ENCODE results near the gene CAMK1D. TPM values are rescaled to one million over a fixed set of nuclear protein-coding genes. Genes with fewer than 3 reads are reported as not detected.

CAMK1D gene
- total RNA-seq, 3 donors from 2014 or later (not counting 1 experiment from before 2014, with no cell fraction given) = 44.2 to 56.4 (median 49.7) TPM

DNA sequence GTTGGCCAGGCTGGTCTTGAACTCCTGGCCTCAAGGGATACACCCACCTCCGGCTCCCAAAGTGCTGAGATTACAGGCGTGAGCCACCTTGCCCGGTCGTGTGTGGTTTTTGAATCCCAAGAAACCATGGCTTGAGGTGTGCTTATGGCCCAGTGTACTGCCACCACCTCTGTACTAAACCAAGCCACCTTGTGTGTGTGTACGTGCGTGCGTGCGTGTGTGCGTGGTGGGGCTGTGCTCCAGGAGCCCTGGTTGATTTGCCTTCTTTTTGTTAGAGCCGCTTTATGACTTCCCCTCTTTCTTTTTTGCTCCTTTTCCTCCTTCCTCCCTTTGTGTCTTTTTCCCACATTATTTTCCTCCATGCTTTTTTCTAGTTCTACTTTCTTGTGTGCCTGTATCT, 121.4 kb downstream of the CAMK1D start:
- Mint-ChIP-seq H3K27me3 (ENCODE audit: low read depth in 2 of 2) (no peaks in the 10 kb centered on the region), H3K4me1 (peaks cover 31 to 48% of the 10 kb centered on the region in 2 donors), H3K27ac (no peak overlapping the region)

DNA sequence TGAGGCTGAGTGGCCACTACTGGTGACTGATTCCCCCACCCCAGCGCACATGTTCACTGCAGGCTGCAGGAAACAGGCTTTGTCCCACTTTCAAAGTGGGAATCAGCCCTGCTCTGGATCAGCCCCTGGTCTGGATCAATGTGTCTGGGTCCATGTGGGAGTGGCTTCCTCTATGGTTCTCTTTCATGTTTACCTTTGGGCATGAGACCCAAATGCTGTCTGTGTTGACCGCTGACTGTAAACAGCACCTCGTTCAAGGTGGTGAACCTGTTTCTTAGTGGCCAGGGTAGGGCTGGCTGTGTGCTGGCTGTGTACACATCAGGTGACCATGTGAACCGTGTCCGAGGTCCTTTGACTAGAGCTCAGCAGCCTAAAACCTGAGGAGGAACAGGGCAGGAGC, 121.8 kb downstream of the CAMK1D start:
- no peak overlapping the region for H3K4me3 Mint-ChIP-seq
- no peaks in the 10 kb centered on the region for H3K27me3 Mint-ChIP-seq (ENCODE audit: low read depth in 2 of 2)
- no peaks in the 10 kb centered on the region for H3K9me3 Mint-ChIP-seq
- H3K36me3 ChIP-seq (ENCODE audit: control insufficient read depth, insufficient read depth, low read length) = no peaks in the 10 kb centered on the region
- no peaks in the 10 kb centered on the region for H3K9me3 ChIP-seq (ENCODE audit: control insufficient read depth, insufficient read depth, low read length)
- H3K4me1 Mint-ChIP-seq = peaks cover 31 to 45% of the 10 kb centered on the region in 2 donors
- H3K4me1 ChIP-seq (ENCODE audit: control insufficient read depth, insufficient read depth, low read length) = no peaks in the 10 kb centered on the region
- WGBS (ENCODE audit: insufficient coverage) = 82% methylated on average over 5 of the region's 5 CpGs
- ATAC-seq = no peak
- intact Hi-C loops (cut with micrococcal nuclease) = no loop called here
- no peak overlapping the region for H3K4me3 ChIP-seq (ENCODE audit: low read length)
- no peak for DNase-seq
- H3K27ac ChIP-seq (ENCODE audit: low read length) = no peak overlapping the region
- no peaks in the 10 kb centered on the region for H3K27me3 ChIP-seq (ENCODE audit: control insufficient read depth, insufficient read depth, low read length)
- no peak overlapping the region for H3K27ac Mint-ChIP-seq
- H3K36me3 Mint-ChIP-seq = no peaks in the 10 kb centered on the region
- TF ChIP-seq, protein P1, sequence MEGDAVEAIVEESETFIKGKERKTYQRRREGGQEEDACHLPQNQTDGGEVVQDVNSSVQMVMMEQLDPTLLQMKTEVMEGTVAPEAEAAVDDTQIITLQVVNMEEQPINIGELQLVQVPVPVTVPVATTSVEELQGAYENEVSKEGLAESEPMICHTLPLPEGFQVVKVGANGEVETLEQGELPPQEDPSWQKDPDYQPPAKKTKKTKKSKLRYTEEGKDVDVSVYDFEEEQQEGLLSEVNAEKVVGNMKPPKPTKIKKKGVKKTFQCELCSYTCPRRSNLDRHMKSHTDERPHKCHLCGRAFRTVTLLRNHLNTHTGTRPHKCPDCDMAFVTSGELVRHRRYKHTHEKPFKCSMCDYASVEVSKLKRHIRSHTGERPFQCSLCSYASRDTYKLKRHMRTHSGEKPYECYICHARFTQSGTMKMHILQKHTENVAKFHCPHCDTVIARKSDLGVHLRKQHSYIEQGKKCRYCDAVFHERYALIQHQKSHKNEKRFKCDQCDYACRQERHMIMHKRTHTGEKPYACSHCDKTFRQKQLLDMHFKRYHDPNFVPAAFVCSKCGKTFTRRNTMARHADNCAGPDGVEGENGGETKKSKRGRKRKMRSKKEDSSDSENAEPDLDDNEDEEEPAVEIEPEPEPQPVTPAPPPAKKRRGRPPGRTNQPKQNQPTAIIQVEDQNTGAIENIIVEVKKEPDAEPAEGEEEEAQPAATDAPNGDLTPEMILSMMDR (IDR thresholded peaks at IDR 0.05) = no peak

More for the DNA sequence above, 121.4 kb downstream of the CAMK1D start:
- H3K4me1 ChIP-seq (ENCODE audit: control insufficient read depth, insufficient read depth, low read length) = no peaks in the 10 kb centered on the region
- 97% methylated on average over 10 of the region's 10 CpGs for WGBS (ENCODE audit: insufficient coverage)
- intact Hi-C loops (cut with micrococcal nuclease) = no loop called here
- no peak overlapping the region for H3K4me3 Mint-ChIP-seq
- H3K27ac ChIP-seq (ENCODE audit: low read length) = no peak overlapping the region
- TF ChIP-seq, protein P1 (IDR thresholded peaks at IDR 0.05) = no peak
- H3K36me3 Mint-ChIP-seq = no peaks in the 10 kb centered on the region
- no peak for ATAC-seq
- H3K27me3 ChIP-seq (ENCODE audit: control insufficient read depth, insufficient read depth, low read length) = no peaks in the 10 kb centered on the region
- H3K9me3 Mint-ChIP-seq = no peaks in the 10 kb centered on the region
- no peaks in the 10 kb centered on the region for H3K36me3 ChIP-seq (ENCODE audit: control insufficient read depth, insufficient read depth, low read length)
- no peak for DNase-seq
- H3K4me3 ChIP-seq (ENCODE audit: low read length) = no peak overlapping the region
- no peaks in the 10 kb centered on the region for H3K9me3 ChIP-seq (ENCODE audit: control insufficient read depth, insufficient read depth, low read length)

DNA sequence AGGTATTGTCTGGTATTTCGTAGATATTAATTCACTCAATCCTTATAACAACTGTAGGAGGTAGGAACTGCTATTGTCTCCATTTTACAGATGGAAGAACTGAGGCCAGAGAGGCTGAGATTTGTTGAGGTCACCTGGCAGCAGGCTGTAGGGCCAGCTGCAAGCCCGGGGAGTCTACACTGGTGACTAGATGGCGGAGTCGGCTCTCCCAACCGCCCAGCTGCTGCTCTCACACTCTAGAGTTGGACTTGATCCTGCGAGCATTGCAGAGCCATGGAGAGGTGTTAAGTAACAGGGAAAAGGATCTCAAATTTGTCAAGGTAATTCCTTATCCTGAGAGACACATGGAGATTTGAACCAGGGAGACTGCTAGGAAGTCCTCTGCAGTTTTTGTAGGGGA, 124.1 kb downstream of the CAMK1D start:
- Mint-ChIP-seq H3K4me3 (no peak overlapping the region), H3K27me3 (ENCODE audit: low read depth in 2 of 2) (no peaks in the 10 kb centered on the region), H3K27ac (no peak overlapping the region), H3K9me3 (no peaks in the 10 kb centered on the region), H3K36me3 (no peaks in the 10 kb centered on the region), H3K4me1 (peaks cover 27 to 49% of the 10 kb centered on the region in 2 donors)
- Histone ChIP-seq H3K4me1 (ENCODE audit: control insufficient read depth, insufficient read depth, low read length) (no peaks in the 10 kb centered on the region), H3K36me3 (ENCODE audit: control insufficient read depth, insufficient read depth, low read length) (no peaks in the 10 kb centered on the region), H3K9me3 (ENCODE audit: control insufficient read depth, insufficient read depth, low read length) (no peaks in the 10 kb centered on the region), H3K27me3 (ENCODE audit: control insufficient read depth, insufficient read depth, low read length) (no peaks in the 10 kb centered on the region), H3K4me3 (ENCODE audit: low read length) (no peak overlapping the region), H3K27ac (ENCODE audit: low read length) (no peak overlapping the region)
- WGBS (ENCODE audit: insufficient coverage) = 95% methylated on average over 5 of the region's 6 CpGs
- TF ChIP-seq, protein P1 (IDR thresholded peaks at IDR 0.05) = no peak
- intact Hi-C loops (cut with micrococcal nuclease) = no loop called here
- ATAC-seq (no peak), DNase-seq (no peak)

DNA sequence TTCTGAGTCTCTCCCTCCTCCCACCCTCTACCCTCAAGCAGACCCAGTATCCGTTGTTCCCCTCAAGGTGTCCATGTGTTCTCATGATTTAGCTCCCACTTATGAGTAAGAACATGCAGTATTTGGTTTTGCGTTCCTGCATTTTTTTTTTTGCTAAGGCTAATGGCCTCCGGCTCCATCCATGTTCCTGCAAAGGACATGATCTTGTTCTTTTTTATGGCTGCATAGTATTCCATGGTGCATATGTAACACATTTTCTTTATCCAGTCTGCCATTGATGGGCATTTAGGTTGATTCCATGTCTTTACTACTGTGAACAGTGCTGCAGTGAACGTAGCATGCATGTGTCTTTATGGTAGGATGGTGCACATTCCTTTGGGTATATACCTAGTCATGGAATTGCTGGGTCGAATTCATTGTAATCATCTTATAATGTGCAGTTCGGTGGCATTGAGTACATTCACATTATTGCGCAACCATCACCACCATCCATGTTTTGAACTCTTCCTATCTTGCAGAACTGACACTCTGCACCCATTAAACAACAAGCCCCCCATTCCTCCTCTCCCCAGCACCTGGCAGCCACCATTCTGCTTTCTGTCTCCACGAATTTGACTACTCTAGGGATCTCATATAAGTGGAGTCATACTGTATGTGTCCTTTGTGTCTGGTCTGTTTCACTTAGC, 125.5 kb downstream of the CAMK1D start:
- intact Hi-C loops (cut with micrococcal nuclease) = no loop called here
- H3K27me3 ChIP-seq (ENCODE audit: control insufficient read depth, insufficient read depth, low read length) = no peaks in the 10 kb centered on the region
- WGBS (ENCODE audit: insufficient coverage) = 96% methylated on average over 8 of the region's 8 CpGs
- TF ChIP-seq, protein P1 (IDR thresholded peaks at IDR 0.05) = no peak
- ATAC-seq (no peak), DNase-seq (no peak)
- H3K27ac ChIP-seq (ENCODE audit: low read length) = no peak overlapping the region
- H3K9me3 Mint-ChIP-seq = no peaks in the 10 kb centered on the region
- no peak overlapping the region for H3K4me3 Mint-ChIP-seq
- no peak overlapping the region for H3K4me3 ChIP-seq (ENCODE audit: low read length)
- H3K27ac Mint-ChIP-seq = no peak overlapping the region
- no peaks in the 10 kb centered on the region for H3K9me3 ChIP-seq (ENCODE audit: control insufficient read depth, insufficient read depth, low read length)
- H3K4me1 Mint-ChIP-seq = peaks cover 36 to 59% of the 10 kb centered on the region in 2 donors
- H3K4me1 ChIP-seq (ENCODE audit: control insufficient read depth, insufficient read depth, low read length) = peaks cover 7% of the 10 kb centered on the region
- no peaks in the 10 kb centered on the region for H3K36me3 ChIP-seq (ENCODE audit: control insufficient read depth, insufficient read depth, low read length)
- no peaks in the 10 kb centered on the region for H3K36me3 Mint-ChIP-seq
- H3K27me3 Mint-ChIP-seq (ENCODE audit: low read depth in 2 of 2) = no peaks in the 10 kb centered on the region
